PFSK-1 (cell line): ENCODE data around the gene MPPED1.

Source experiments
- FOXP2 ChIP-seq: optimal IDR thresholded peaks from 2 replicates; pipeline ENCODE3; 2011; ENCODE audit warnings: borderline replicate concordance, control low read depth, inconsistent platforms; ENCODE audit not compliant: insufficient read depth; ENCODE audit errors: extremely low read length, extremely low read depth
- POLR2AphosphoS5 ChIP-seq: IDR thresholded peaks from 2 replicates; pipeline ENCODE4 v1.6.1; 2012; ENCODE audit warnings: low read depth, mild to moderate bottlenecking, control low read depth, low read length, moderate library complexity
- REST ChIP-seq, 2 experiments: IDR thresholded peaks; 2 replicates each; pipeline versions ENCODE4 v1.6.1 to v1.8.0; 2011 to 2012; ENCODE audit warnings: low read depth in 2 of 2, low read length in 2 of 2, control low read depth in 1 of 2, inconsistent platforms in 1 of 2, mild to moderate bottlenecking in 1 of 2, moderate library complexity in 1 of 2; ENCODE audit not compliant: insufficient read depth in 1 of 2
- TAF1 ChIP-seq: IDR thresholded peaks from 2 replicates; pipeline ENCODE4 v1.6.1; 2012; ENCODE audit warnings: low read length, control low read depth, borderline replicate concordance; ENCODE audit not compliant: insufficient read depth

DNA sequence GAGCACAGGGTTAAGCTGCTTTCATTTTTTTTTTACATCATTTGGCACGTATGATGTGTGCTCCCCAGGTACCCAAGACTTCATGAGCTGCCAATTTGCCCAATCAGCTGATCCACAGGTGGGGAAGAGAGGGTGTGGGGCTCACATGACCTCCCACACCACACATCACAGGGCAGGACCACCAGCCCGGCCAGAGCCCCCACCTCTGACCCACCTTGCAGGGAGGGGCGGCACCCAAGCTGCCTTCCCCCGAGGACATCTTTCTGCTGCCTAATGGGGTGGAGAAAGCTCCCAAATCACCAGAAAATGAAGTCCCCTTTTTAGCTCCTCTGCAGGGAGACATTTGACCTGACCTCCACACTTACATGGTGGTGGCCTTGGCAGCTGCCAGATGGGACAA lies 119.8 kb downstream of the MPPED1 start:
- no peak for TF ChIP-seq REST (IDR thresholded peaks at IDR 0.05; ENCODE audit: insufficient read depth in 1 of 2, low read depth in 2 of 2, low read length in 2 of 2)
- TF ChIP-seq POLR2AphosphoS5, result no peak
- TF ChIP-seq FOXP2, result no peak
- no peak for TF ChIP-seq TAF1
